ENCODE results near the gene DYNLRB2. TPM values are rescaled to one million over a fixed set of nuclear protein-coding genes. Genes with fewer than 3 reads are reported as not detected.
A peak's percentile ranks its signal among the peaks of the same experiment; 100 is the strongest.

DYNLRB2 gene
- not detected in 2 replicates for total RNA-seq (2013; cell fraction: nucleolus; rRNA removed)
- total RNA-seq (2014; rRNA removed) (not detected in 2 replicates), total RNA-seq (2014; rRNA removed; fragmentation: Illumina TruSeq; extraction: Trizol) (0.40 TPM in 1 of 2 replicates, not detected in the other), total RNA-seq (2021) (not detected in 2 replicates), polyA plus RNA-seq (2011; rRNA removed) (not detected in 2 replicates), polyA plus RNA-seq (2014; fragmentation: Illumina TruSeq; extraction: Trizol) (0.21 TPM in 1 of 2 replicates, not detected in the other), polyA plus RNA-seq (2014; fragmentation: Nextera tagmentation; extraction: Ambion mirVana) (under 1 TPM; 0.33 to 0.52 TPM), polyA plus RNA-seq (2014; rRNA removed) (0.37 TPM in 1 of 2 replicates, not detected in the other), polyA plus RNA-seq (2016; fragmentation: Nextera tagmentation; extraction: Ambion mirVana) (1 to 10 TPM in 1 of 2 experiments, not detected in 1; 1.2 TPM), polyA minus RNA-seq (2011; rRNA and poly(A)+ RNA removed) (not detected in 2 replicates), Bru-seq, nascent RNA (percentile 8 among the genes with signal in this experiment), BruChase-seq, experiment 1, labeled RNA remaining after a 6-hour chase (percentile 9 among the genes with signal in this experiment), BruChase-seq, experiment 2, labeled RNA remaining after a 2-hour chase (percentile 8 among the genes with signal in this experiment)
- polyA plus RNA-seq (2011; ENCODE audit: low read depth): 4.8 TPM
- polyA plus RNA-seq (2011; cell fraction: cytosol; rRNA removed): not detected in 2 replicates
- not detected in 2 replicates for polyA plus RNA-seq (2011; cell fraction: nucleus; rRNA removed)
- polyA plus RNA-seq (2012): 0.43 TPM in 1 of 2 replicates, not detected in the other
- not detected in 2 replicates for polyA minus RNA-seq (2011; cell fraction: cytosol; rRNA and poly(A)+ RNA removed)
- polyA minus RNA-seq (2011; cell fraction: nucleus; rRNA and poly(A)+ RNA removed): not detected in 2 replicates
- long read RNA-seq, experiment 1: 0 reads
- long read RNA-seq, experiment 2: 0 reads

- FAIRE-seq (no peak), DNase-seq (ENCODE audit: low read depth, low spot score) (peak; percentile 71), ATAC-seq (peak; percentile 92)
- SMC1A ChIA-PET (ENCODE audit: uncharacterized antibody, unreplicated experiment): no interaction called here
- POLR2A ChIA-PET: no interaction called here
- no peaks in the 10 kb centered on the region for H4K20me1 ChIP-seq (ENCODE audit: control insufficient read depth, insufficient read depth)
- no peaks in the 10 kb centered on the region for H3K79me2 ChIP-seq (ENCODE audit: control insufficient read depth, insufficient read depth, low read length)
- H3K9ac ChIP-seq (ENCODE audit: control insufficient read depth, insufficient read depth, low read length): no peak within 1 kb of the TSS; the same call in 1 of the 2 replicates
- peak within 1 kb of the TSS; percentile 39 for H3K27ac ChIP-seq (ENCODE audit: control insufficient read depth, insufficient read depth)
- H2AFZ ChIP-seq (ENCODE audit: control insufficient read depth, low read depth, low read length): peak within 1 kb of the TSS; percentile 89
- H3K4me1 ChIP-seq (ENCODE audit: control insufficient read depth, insufficient read depth, low read length): no peaks in the 10 kb centered on the region
- in situ Hi-C loops (cut with MboI): loop anchor here (25.0 kb wide), 1 partner anchor 297 kb away; no protein-coding TSS in a partner anchor
- peak within 1 kb of the TSS; percentile 86 for H3K4me2 ChIP-seq (ENCODE audit: control insufficient read depth, insufficient read depth)
- intact Hi-C loops (cut with micrococcal nuclease; ENCODE audit: unreplicated experiment): no loop called here
- no TSS peak for BruUV-seq (replicated peaks)
- H3K27me3 ChIP-seq (replicated peaks in 1 of 2; ENCODE audit: control insufficient read depth in 2 of 2, insufficient read depth in 2 of 2, low read length in 1 of 2): no peaks in the 10 kb centered on the region
- RAD21 ChIA-PET (ENCODE audit: unreplicated experiment): no interaction called here
- no peaks in the 10 kb centered on the region for H3K36me3 ChIP-seq (ENCODE audit: control insufficient read depth in 2 of 2, insufficient read depth in 2 of 2, low read length in 1 of 2)
- WGBS (ENCODE audit: insufficient coverage, insufficient replicate concordance, low lambda C conversion rate, missing lambda C conversion rate): 4% methylated on average over 46 of the region's 55 CpGs
- CTCF ChIA-PET: interaction anchor here (0.7 kb wide), 1 partner anchor 17 kb away, joined by 3 read pairs; no protein-coding TSS in a partner anchor
- no peaks in the 10 kb centered on the region; the same call in 2 of the 3 replicates for H3K9me3 ChIP-seq (replicated peaks; ENCODE audit: control insufficient read depth, insufficient read depth, low read length)
- H3K4me3 ChIP-seq: peak within 1 kb of the TSS; percentile 61
- TF ChIP-seq CBX5 (IDR thresholded peaks at IDR 0.05; ENCODE audit: low read depth): no peak
- TF ChIP-seq ZNF24 (IDR thresholded peaks at IDR 0.05): peak; percentile 57; the same call in 1 of the 2 replicates
- TF ChIP-seq IKZF2 (IDR thresholded peaks at IDR 0.05): peak in 1 of 2 experiments; percentile 35; a peak in 1 of 4 replicates
- TF ChIP-seq FOXK2 (IDR thresholded peaks at IDR 0.05): peak; percentile 77
- TF ChIP-seq MTA3 (IDR thresholded peaks at IDR 0.05; ENCODE audit: borderline replicate concordance, low read length): no peak; the same call in 1 of the 2 replicates
- no peak for TF ChIP-seq JUND (IDR thresholded peaks at IDR 0.05; ENCODE audit: low read depth, low read length)
- peak; percentile 43; the same call in 1 of the 2 replicates for TF ChIP-seq CREB1 (IDR thresholded peaks at IDR 0.05; ENCODE audit: low read depth)
- peak; percentile 40; the same call in 1 of the 2 replicates for TF ChIP-seq FOXM1 (IDR thresholded peaks at IDR 0.05; ENCODE audit: low read depth, low read length)
- TF ChIP-seq YY1 (IDR thresholded peaks at IDR 0.05; ENCODE audit: low read depth, low read length): 0 out of 2 replicates have a peak, but pooled peaks have one; percentile 34
- no peak for TF ChIP-seq SUZ12 (IDR thresholded peaks at IDR 0.05; ENCODE audit: unreplicated experiment)
- TF ChIP-seq PML (IDR thresholded peaks at IDR 0.05; ENCODE audit: low read length): peak; percentile 83; the same call in 1 of the 2 replicates
- TF ChIP-seq SUPT20H (IDR thresholded peaks at IDR 0.05; ENCODE audit: borderline replicate concordance, control insufficient read depth, low read depth, low read length): no peak
- TF ChIP-seq BHLHE40 (IDR thresholded peaks at IDR 0.05; ENCODE audit: borderline replicate concordance in 1 of 2, low read depth in 2 of 2, low read length in 1 of 2): 0 out of 4 replicates have a peak, but pooled peaks of 1 of the 2 experiments have one; percentile 10
- peak; percentile 81 for TF ChIP-seq SIN3A (IDR thresholded peaks at IDR 0.05; ENCODE audit: low read depth, low read length)
- TF ChIP-seq ATF7 (IDR thresholded peaks at IDR 0.05; ENCODE audit: low read depth): no peak
- no peak for TF ChIP-seq TARDBP (IDR thresholded peaks at IDR 0.05; ENCODE audit: borderline replicate concordance)
- TF ChIP-seq ZNF687 (IDR thresholded peaks at IDR 0.05): peak; percentile 43; the same call in 1 of the 2 replicates
Observed at GRCh38 chr16:80540516-80541305, at the start of gene DYNLRB2. TSS of gene DYNLRB2 (plus strand) at chr16:80540993. CDS start at chr16:80541077, 84 bp downstream.
